Stimulated activated naive CD4-positive, alpha-beta T cell treated with Interleukin-2 at 50 U/mL for 16 hours (primary cell): ENCODE results near the gene SH3D21.

ENCODE experiments used
- DNase-seq: peaks from one replicate; lab custom pipeline; 2025; lab: John Stamatoyannopoulos, UW

SH3D21 gene

DNA sequence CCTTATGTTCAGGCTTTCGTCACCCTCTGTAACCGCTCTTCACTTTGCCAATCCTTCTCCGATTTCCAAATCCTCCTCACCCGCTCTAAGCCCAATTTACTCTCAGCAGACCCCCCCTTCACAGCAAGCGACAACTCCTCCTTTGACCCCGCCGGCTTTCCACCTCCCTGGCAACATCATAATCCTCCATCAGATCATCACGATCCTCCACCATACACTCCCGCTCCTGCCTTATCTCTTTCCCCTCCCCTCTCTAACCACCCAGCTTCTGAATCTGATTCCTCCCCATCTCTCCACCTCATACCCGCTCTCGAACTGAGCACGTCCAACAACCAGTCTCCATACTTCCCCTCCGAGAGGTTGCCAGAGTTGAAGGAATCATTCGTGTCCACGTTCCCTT lies 24.8 kb downstream of the SH3D21 start:
- no peak for DNase-seq

DNA sequence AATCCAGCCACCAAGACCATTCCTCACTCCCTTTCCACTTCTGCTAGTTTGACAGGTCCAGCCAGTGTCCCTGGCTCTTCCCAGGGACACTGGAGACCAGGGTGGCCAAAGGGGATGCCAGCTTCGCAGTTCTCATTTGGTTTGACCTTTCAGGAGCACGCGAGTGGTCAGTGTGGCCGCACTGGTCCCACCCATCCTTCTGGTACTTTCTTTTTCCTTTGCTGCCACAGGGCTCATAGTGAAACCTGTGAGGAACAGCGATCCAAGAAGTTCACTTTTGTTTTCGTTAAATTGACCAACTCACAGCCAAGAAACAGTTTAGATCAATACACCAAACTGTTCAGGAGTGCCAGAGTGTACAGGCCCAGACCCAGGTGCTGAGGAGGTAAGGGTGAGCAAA lies 31.7 kb downstream of the SH3D21 start:
- DNase-seq = no peak

DNA sequence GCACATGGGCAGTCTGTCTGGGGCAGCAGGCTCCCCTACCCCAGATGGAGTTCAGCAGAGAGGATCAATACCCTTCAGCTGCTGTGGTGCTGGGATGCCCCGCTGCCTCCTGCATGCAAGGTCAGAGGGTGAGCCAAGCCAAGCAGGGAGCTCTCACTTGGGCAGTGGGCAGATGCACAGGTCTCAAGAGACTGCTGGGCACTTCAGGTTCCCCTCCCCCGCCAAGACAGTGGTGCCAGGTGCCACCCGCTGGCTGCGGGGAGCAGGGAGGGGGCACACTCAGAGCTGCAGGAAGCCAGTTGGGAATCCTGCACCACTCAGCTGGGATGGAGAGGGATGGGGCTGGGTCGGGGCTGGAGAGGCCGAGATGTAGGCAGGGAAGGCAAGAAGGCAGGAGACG lies 33.0 kb downstream of the SH3D21 start:
- no peak for DNase-seq

DNA sequence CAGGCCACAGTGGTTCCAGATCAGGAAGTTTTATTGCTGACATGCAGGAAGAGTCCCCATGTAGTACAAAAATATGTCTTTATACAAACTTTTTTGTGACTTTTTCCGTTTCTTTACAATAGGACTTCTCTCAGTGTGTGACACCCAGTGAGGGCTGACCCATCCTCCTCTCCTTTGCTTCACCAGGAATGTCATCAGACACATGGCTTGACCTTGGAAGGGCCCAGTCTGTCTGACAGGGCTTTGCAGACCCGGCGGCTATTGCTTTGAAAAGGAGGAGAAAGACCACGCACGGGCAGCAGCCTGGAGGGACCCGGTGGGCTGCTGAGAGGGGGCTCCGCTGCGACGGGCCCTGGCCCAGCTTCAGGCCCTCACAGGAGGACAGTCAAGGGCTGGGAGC lies 33.4 kb downstream of the SH3D21 start:
- no peak for DNase-seq

DNA sequence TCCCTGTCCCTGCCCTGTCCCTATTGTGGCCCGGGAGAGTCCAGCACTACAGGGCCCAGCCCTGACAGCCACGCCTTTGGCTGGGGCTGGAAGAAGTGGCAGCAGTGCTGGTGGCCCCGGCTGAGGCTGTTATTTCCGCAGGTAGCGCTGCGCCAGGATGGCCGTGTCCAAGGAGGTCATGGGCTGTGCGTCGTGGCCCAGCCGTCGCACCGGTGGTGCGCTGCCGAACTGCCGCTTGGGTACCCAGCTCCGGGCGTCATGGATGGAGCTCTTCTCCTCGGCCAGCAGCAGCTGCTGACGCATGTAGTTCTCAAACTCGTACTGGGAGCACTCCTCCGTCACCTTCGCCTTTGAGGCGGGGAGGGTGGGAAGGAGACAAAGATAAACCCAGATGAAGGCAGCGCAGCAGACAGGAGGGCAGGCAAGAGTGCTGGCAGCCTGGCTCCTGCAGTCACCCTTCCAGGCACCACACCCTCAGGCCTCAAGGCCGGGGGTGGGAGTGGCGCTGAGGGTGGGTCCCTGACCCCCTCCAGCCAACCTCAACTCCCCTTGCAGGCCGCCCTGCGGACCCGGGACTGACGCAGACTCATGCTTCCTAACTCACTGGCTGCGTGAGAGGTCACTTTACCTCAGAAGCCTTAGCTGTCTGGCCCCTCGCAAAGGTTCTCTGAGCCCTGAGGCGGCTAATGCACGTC lies 35.6 kb downstream of the SH3D21 start:
- no peak for DNase-seq

DNA sequence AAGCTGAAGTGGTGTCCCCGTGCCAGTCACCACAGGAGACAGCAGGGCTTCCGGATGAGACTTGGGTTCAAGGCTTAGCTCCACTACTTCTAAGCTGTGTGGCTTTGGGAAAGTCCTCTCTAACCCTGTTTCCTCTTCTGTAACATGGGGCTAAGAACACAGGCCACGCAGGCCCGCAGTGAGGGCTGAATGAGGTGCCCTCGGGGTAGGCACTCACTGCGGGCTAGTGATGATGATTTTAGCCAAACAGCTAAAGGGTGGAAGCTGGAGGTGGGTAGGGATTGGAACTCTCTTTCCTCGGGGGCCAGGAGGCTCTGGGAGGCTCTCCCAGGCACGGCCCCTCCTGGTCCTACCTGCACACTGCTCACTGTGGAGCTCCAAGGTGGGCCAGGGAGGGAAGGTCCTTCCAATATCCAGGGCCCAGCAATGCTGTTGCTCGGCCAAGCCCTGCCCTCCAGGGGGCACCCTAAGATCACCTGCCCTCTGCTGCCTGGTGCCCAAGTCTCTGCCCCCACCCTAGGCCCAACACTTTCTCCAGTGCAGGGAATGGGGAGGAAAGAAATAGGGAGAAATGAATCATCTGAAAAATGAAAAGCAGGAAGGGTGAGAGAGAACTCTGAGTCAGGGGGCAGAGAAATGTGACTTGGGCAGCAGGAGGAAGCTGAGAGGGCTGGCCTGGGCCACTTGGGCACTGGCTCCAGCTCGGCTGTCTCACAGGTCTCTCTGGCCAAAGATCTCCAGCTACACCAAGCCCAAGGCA lies 36.4 kb downstream of the SH3D21 start:
- DNase-seq = peak; percentile 9

DNA sequence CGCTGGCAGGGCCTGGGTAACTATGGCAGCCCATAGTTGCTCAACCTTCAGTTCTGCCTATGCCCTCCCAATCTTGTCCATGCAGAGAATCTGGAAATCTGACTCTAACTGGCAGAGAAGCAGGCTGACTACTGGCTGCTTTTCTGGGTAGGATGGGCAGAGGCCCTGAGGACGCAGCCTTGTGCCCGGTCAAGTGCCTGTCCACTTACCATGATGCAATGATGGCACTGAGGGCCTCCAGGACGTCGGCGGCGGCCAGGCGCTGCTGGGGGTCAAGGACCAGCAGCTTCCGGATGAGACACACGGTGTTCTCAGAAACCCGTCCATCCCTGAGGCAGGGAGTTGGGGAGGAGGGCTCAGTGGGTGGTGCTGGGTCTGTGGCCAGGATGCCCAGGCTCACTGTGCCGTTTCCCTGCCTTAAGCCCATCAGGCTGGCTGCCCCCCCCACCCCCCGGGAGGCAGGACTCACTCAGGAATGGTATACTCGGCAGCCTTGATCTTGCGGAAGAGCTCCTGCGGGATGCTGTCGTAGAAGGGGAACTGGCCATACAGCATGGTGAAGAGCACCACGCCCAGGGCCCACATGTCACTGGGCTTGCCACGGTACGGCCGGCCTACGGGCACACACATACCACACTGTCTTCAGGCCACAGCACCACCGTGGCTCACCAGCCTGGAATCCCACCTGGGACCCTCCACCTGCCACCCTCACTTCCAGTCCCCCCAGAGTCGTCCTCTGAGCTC lies 37.7 kb downstream of the SH3D21 start:
- no peak for DNase-seq

DNA sequence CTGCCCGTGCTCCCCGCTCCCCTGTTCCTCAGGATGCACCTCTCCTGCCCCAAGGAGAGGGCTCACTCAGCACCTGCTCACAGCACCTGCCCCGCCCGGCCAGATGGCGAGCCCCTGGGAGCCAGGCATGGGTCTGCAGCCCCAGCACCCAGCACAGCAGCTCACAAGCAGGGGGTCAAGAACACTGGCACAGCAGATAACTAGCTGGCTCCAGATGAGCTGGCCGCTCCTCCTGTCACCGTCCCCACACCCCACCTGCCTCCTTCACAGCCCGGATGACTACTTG lies 38.2 kb downstream of the SH3D21 start:
- no peak for DNase-seq

DNA sequence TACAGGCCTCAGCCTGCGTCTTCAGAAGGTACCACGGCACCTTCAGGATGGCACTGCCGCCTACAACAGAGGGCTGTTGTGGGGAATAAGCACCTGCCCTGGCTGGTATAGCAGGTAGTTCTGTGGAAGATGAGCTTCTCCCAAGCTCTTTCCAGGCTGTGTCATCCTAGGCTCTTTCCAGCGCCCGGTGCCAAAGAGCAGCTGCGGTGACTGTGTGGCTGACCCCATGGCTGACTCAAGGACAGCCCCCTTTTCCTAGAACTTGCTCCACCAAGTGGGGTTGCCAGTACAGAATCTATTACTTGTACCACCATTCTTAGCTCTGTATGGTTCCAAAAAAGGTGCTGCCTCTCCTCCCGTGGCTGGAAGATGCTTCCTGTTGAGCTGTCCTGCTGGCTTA lies 39.2 kb downstream of the SH3D21 start:
- DNase-seq = no peak

DNA sequence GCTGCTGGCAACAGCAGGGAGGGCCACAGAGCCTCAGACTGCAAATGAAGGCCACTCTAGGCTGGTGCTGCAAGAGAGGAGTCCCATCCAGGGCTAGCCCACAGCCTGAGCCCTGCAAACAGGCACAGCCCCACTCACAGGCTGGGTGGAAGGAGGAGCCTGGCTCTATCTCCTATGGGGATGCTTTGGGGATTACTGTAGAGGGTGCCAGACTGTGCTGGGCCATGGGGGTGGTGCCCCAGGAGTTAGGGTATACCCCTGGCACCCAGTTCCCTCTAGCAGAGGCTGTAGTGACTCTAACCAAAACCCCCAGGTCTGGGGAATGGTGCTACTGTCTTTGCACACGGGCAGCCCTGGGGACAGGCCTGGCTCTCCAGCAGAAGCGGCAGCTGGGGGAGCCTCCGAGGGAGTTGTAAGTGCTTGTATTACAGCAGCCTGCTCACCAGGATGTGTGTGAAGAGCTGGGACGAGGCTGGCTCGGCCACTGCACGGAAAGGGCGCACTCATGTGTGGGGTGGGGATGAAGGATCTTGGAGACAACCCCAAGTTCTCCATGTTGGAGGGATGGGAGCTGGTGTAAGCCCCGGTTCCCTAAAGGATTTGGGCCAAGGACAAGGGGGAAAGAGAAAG lies 40.7 kb downstream of the SH3D21 start:
- no peak for DNase-seq

DNA sequence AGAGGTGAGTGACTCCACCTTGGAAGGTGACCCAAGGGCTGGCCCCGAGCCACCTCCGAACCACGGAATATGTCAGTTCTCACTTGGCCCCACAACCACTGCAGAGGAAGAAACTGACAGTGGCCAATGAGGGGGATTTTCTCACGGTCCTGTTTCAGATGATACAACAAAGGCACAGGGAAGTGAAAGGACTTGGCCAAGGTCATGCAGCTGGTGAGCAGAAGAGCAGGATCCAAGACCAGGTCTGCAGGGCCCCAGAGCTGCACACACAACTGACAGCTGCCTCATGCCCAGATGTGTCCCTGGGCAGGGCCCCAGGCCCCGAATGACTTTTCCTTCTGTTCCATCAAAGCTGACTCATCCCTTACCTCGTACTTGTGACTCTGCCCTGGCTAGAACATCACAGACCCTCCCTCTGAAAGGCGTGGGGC lies 43.1 kb downstream of the SH3D21 start:
- no peak for DNase-seq

DNA sequence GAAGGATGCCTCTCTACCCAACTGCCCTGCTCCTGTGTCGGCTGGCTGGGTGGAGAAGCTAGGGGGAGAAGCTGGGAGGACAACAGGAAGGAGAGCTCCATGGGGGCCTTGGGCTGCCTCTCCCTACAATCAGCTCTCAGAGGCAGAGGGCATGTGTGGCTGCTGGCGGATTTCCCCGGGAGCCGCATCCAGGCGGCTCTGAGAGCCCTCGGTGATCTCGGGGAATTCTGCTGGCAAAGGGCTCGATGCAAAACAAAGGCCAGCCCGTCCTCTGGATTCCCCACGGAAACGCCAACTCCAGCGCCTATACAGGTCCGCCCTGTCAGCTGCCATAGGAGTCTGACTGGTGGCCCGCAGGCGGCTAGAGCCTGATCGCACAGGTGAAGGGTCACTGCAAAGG lies 43.7 kb downstream of the SH3D21 start:
- no peak for DNase-seq

DNA sequence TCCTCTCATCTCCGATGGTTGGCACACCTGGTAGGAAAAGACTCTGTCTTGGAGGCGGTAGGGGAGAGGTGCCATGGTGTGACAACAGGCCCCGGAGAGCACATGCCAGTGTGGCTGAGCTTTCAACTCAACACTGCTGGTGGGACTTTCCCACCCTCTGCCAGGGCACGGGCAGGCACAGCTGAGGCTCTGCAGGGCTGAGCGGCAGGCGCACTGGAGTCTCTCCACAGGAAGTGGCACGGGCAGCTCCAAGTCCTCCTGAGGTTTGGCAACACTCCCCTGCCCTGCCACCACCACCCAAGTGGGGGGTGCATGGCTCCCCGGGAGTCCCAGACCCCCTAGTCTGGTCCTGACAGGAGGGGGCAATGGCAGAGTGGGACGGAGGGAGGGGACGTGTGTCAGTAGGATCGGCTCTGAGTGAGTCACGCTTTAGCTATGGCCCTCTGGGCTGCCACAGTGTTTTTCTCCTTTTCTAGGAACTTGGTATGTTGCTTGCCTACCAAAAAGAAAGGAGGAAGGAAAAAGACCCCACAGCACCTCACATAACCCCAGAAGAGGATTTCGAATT lies 44.6 kb downstream of the SH3D21 start:
- peak; percentile 33 for DNase-seq

DNA sequence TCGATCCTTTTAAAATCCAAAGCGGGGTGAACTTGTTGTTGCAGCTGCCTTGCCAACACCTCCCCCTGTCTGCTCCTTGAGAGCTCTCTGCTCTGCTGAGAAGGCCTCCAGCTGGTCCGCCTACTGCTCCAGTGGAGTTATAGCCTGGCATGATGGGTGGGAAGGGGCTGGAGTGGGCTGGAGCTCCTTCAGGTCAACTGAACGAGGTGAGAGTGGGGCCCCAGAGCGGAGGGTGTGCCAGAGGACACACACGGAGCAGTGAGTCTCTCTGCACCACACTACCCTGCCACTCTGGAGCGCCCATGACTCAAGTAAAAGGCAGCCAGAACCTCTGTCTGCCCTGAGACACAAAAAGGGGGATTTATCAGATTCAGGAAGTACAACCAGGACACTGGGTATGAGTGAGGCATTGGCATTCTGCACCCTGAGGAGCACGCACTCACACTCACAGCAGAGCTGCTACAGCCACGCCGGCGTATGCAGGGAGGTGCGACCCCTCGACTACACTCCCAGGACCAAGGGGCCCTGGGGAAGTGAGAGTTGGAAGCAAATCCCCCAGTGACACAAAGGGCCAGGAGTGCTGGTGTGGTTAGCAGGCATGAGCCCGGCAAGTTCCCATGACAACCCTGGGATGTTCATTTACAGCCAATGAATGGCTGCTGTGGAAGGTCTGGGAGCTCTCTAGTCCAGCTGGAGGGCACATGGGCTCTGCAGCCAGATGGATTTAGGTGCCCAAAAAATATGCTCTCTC lies 45.2 kb downstream of the SH3D21 start:
- no peak for DNase-seq

DNA sequence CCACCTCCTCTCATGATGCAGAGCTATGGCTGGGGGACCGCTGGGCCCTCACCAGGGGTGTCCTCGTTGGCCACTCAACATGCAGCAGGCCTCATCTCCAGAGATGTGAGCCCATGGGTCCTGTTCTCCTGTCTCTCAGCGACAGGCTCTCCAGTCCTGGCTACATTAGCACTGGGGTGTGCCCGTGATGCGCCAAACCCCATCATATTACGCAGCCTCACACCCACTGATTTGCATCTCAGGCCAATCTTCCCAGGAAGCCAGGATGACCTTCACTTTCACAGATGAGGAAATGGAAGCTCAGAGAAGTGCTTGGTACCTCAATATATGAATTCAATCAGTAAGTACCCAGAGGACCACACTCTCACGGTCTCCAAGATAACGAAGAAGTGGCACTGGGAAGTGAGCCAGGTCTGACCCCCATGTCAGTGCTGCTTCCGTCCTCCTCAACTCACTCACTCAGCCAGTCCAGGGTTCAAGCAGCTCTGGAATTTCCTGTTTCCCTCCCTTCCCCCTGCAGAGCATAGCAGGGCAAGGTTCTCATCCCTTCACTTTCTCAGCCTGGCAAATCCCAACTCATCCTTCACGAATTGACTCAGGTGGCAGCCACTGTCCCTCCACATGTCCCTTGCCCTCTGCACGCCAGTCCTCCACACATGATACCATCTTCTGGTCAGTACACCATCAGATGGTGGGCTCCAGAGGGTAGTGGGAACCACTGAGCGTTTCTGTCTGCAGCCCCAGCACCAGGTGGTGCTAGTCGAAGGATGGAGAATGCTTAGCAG lies 46.1 kb downstream of the SH3D21 start:
- no peak for DNase-seq

DNA sequence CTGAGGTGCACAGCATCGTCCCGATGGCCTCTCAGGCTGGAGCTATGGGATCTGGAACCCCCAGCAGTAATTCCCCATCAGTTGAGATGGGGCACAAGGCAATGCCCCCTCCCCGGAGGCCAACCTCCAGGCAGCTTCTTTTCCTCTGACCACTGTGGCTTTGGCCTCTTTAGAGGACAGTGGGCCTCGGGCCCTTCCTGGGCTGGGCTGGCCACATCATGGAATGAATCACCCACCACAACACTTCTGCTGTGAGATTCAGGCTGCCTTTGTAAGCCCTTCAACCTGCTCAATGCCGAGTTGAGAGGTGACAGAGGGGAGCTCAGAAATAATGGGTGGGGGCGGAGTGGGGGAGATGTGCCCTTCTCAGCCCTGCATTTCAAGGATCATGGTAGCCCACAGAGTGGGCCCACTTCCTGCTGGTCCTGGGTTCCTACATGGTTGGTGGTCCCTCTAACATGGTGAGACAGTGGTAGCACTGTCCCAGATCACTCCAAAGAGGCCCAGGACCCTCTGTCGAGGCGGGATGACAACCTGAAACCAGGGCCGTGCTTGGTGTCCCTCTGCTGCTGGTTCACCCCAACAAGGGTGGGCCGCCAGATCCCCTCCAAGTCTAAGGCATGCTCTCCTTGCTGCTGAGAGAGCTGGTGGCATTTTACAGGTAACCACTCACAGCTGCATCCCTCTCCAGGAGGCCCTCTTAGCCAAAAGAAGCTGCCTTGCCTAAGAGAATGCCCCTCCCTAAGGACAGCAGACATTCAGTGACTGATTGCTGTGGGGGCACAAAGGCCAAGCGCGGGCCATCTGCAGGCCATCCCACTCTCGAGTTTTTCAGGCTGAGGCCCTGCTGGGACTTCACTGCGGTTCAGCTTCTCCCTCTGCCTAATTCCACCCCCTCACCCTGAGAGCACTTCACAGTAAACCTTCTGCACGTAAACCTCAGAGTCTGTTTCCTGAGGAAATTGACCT lies 47.0 kb downstream of the SH3D21 start:
- DNase-seq = no peak

DNA sequence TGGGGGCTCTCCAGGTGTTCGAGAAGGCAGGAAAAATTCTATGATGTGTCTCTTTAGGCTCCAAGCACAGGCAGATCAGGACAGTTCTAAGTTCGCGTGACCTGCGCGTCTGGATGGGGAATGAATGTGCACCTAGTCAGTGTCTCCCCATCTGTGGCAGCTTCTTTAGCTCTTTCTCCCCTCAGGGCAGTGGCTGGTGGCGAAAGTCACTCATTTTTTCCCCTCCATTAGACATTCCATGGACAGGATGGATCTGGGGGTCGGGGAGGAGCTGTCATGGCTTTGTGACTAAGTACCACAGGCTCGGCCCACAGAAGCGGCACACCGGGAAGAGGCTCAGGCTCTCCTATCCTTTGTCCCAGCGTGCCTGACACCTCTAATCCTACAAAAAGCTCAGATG lies 48.3 kb downstream of the SH3D21 start:
- DNase-seq = no peak

DNA sequence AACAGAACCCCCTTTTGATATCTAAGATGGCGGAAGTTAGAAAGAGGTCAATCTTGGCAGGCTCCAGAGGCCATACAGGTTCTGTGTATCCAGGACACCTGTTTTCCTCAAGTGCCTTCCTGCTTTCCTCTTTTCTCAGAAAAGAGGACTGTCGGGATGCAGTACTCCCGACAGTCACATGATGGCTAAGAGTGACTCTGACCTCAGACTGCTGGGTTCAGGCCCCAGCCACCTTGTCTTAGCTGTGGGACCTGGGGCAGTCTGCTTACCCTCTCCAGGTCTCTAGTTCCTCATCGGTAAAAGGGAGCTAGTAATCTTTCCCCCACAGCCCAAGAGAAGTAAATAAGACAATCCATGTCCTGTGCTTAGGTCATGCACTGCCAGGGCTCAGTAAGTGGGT lies 49.6 kb downstream of the SH3D21 start:
- no peak for DNase-seq

DNA sequence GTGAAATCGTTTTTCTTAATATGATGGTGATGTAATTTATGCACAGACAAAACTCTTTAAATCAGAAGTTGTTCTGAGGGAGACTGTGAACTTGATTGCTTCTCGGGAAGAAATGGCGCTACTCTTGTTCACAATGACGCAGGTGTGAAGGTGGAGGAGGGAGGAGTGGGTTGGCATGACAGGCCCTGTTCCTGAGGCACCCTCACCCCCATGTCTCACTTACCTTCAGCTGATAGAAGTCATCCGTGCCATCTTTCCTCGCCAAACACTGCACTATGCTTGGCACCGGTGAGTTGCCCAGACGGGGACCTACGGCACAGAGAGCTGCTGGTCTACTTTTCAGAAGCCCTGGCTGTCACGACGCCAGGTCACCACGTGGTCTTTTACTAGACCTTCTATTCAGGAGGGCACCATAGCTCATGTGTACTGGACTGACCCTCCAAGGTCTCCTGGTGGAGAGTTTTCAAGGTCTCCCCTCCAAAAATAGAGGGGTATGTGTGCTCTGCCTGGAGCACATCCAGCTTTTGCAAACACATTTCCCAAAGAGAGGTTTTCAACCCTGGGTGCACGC lies 52.4 kb downstream of the SH3D21 start:
- DNase-seq = no peak
